IPS-20b (cell line): ENCODE measurements around the gene SNX20.

Source experiments
- H3K27ac ChIP-seq: one replicate; pipeline ENCODE4 v1.5.1; 2013; ENCODE audit warnings: low read length
- H3K27me3 ChIP-seq: 2 replicates; pipeline ENCODE4 v1.6.1; 2013; ENCODE audit warnings: mild to moderate bottlenecking, low read length, inconsistent platforms; ENCODE audit not compliant: insufficient read depth
- H3K36me3 ChIP-seq: 2 replicates; pipeline ENCODE4 v1.6.1; 2013; ENCODE audit warnings: low read depth, mild to moderate bottlenecking, inconsistent platforms, low read length, moderate library complexity; ENCODE audit not compliant: insufficient read depth
- H3K4me1 ChIP-seq: 2 replicates; pipeline ENCODE4 v1.6.1; 2013; ENCODE audit warnings: mild to moderate bottlenecking, control low read depth, inconsistent platforms, low read length, moderate library complexity; ENCODE audit not compliant: insufficient read depth
- H3K4me3 ChIP-seq: 2 replicates; pipeline ENCODE4 v1.5.1; 2013; ENCODE audit warnings: mild to moderate bottlenecking, low read length, inconsistent platforms
- H3K9ac ChIP-seq: 2 replicates; pipeline ENCODE4 v1.6.1; 2013; ENCODE audit warnings: low read depth, mild to moderate bottlenecking, inconsistent platforms, low read length, moderate library complexity
- H3K9me3 ChIP-seq: 2 replicates; pipeline ENCODE4 v1.6.1; 2013; ENCODE audit warnings: mild to moderate bottlenecking, low read depth, low read length, inconsistent platforms; ENCODE audit not compliant: insufficient read depth

The SNX20 gene, protein sequence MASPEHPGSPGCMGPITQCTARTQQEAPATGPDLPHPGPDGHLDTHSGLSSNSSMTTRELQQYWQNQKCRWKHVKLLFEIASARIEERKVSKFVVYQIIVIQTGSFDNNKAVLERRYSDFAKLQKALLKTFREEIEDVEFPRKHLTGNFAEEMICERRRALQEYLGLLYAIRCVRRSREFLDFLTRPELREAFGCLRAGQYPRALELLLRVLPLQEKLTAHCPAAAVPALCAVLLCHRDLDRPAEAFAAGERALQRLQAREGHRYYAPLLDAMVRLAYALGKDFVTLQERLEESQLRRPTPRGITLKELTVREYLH

DNA sequence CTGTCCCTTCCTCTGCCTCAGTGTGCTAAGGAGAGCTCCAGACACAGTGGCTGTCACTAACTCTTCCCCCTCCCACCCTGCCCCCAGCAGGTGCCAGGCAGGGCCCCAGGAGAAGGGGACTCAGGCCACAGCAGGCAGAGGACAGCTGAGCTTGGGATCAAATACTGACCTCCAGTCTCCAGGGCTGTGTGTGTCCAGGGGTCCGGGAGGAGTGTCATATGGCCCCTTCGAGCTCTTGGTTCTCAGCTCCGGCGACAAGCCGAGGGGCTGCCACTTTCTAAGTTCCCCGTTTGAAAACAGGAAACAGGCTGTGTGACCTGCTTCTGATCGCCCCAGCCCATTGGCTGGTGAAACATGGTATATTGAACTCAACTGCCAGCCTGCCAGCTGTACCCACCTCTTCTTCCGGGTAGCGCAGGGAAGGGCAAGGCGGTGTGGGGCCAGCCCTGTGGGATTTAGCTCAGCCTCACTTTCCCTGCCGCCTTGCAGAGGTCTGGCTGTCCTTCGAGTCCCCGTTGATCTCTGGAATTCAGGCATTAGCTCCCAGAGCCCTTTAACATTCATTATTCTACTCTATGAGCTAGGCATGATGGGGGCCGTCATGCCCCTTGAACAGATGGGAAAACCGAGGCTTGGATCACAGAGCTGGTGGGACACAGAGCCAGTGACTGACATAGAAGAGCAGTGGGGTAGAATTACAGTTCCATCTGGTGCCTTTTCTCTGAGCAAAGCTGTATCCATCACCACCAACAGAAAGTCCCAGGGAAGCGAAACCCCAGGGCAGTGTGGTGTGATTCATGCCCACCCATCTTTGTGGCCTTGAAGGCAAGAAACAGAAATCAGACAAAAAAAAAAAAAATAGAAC, at the start of gene SNX20:
Gene SNX20, minus strand, starts transcription at position 292 of the 865 bp plus-strand sequence. CDS start 3,786 bp downstream, outside the sequence.
- Histone ChIP-seq H3K27me3 (no peaks in the 10 kb centered on the region), H3K4me3 (no peak within 1 kb of the TSS), H3K27ac (no peak within 1 kb of the TSS), H3K9me3 (no peaks in the 10 kb centered on the region), H3K36me3 (no peaks in the 10 kb centered on the region), H3K4me1 (no peaks in the 10 kb centered on the region), H3K9ac (no peak within 1 kb of the TSS)

DNA sequence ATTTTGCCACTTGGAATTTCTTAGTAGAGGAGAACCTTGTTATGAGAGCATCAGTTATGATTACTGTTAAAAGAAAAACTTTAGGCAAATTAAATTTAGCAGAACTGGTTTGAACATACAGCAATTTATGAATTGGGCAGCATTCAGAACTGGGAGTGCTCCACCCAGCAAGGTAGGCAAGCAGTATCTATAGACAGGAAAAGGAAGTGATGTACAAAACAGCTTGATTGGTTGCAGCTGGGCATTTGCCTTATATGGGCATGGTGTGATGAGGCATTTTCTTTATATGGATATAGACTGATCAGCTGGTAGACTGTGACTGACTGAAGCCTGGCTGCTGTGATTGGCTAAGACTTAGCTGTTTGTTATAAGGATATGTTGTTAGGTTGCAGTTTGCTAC, 43.2 kb upstream of the SNX20 start:
- Histone ChIP-seq H3K27ac (no peak overlapping the region), H3K27me3 (no peaks in the 10 kb centered on the region), H3K4me1 (no peaks in the 10 kb centered on the region), H3K9me3 (no peaks in the 10 kb centered on the region; the same call in 1 of the 2 replicates), H3K9ac (no peak overlapping the region), H3K36me3 (no peaks in the 10 kb centered on the region), H3K4me3 (no peak overlapping the region)

DNA sequence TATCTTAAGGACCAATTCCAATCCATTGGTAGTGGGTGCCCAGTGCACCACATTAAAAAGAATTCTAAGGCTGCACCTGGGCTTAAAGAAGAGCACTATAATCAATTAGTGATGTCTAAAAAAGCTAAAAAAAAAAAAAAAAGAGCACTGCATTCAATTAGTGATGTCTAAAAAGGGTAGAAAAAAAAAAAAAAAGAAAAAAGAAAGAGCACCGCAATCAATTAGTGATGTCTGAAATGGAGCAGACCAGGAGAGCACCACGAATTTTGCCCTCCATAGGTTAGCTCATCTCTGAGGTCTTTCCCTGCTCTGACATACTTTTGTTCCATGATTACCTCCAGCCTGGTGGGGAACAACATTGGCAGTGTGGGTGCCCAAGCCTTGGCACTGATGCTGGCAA, 41.8 kb upstream of the SNX20 start:
- H3K4me3 ChIP-seq, result no peak overlapping the region
- no peaks in the 10 kb centered on the region for H3K27me3 ChIP-seq
- no peak overlapping the region for H3K9ac ChIP-seq
- no peaks in the 10 kb centered on the region for H3K4me1 ChIP-seq
- H3K9me3 ChIP-seq, result no peaks in the 10 kb centered on the region; the same call in 1 of the 2 replicates
- no peak overlapping the region for H3K27ac ChIP-seq
- H3K36me3 ChIP-seq, result no peaks in the 10 kb centered on the region

DNA sequence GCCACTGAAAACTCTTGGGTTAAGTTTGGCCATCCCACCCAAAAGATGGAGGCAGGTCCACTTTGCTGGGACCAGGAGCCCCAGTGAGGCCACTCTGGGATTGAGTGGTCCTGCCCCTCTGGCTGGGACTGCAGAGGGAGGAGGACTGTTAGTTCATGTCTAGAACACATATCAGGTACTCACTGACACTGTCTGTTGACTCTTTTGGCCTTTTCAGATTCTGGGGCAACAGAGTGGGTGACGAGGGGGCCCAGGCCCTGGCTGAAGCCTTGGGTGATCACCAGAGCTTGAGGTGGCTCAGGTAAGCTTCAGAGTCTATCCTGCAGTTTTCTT, 41.3 kb upstream of the SNX20 start:
- Histone ChIP-seq H3K27me3 (no peaks in the 10 kb centered on the region), H3K4me3 (no peak overlapping the region), H3K9ac (no peak overlapping the region), H3K36me3 (no peaks in the 10 kb centered on the region), H3K9me3 (no peaks in the 10 kb centered on the region; the same call in 1 of the 2 replicates), H3K4me1 (no peaks in the 10 kb centered on the region), H3K27ac (no peak overlapping the region)

DNA sequence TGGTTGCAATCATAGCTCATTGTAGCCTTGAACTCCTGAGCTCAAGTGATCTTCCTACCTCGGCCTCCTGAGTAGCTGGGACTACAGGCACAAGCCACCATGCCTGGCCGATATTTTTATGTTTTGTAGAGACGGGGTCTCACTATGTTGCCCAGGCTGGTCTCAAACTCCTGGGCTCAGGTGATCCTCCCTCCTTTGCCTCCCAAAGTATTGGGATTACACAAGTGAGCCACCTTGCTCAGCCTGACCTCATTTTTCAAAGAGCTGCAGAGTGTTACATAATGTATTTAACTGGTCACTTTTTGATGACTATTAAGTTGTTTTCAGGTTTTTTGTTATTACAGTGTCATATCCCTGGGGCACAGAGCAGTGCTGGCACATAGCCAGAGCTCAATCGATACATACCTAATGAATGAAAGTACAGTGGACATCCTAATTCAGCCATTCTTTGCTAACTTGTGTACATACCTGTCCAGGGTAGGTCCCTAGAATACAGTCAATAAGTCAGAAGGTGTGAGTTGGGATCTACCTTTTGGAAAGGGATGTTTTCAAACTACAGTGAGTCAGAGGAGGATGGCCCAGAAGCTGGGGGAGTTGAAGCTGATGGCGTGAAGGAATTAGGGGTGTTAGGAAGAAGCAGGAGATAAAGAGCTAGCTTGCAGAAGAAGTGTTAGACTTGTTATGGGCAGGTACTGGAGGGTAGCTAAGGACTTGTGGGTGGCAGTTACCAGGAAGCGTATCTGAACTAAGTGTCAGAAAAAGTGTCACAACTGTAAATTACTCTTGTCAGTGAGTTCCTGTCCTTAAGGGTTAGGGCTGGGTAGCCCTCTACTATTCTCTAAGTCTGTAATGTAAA, 40.7 kb upstream of the SNX20 start:
- no peak overlapping the region for H3K9ac ChIP-seq

DNA sequence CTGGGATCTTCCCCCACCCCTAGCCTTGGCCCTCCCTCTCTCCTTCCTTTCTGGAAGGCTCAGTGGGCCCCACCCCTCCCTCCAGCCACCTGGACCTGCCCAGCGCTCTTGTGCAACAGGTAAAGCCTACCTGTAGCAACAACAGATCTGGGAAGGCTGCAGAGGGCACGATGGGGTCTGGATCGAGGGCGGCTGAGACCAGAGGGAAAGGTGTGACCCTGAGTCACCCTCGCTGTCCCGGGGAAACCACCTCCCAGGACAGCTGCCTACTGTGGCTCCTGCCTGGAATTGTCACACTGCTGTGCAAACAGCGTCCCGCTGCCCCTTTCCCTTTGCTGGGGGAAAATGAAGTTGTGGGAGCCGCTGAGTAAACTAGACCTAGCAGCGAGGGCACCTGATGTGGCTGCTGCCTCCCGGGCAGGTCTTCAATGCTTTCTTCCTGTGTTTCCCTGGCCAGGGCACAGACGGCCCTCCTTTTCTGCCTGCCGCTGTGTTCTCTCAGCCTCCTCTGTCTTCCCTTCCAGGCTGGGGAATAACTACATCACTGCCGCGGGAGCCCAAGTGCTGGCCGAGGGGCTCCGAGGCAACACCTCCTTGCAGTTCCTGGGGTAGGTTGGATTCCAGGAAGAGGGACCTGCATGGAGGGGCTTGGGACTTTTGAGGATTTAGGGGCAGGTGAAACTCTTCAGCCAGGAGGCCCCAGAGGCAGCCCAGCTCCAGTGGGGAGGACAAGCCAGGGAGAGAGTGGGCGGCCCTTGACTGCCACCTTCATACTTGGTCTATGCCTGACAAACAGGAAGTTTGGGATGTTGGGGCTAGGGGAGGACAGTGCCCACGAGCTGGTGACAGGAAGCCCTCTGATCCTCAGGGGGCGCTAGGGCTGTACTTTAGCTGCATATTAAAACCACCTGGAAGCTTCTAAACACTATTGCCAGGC, 38.6 kb upstream of the SNX20 start:
- no peaks in the 10 kb centered on the region; the same call in 1 of the 2 replicates for H3K9me3 ChIP-seq
- H3K4me3 ChIP-seq, result no peak overlapping the region
- H3K4me1 ChIP-seq, result no peaks in the 10 kb centered on the region
- no peak overlapping the region for H3K9ac ChIP-seq
- no peaks in the 10 kb centered on the region for H3K36me3 ChIP-seq
- H3K27me3 ChIP-seq, result no peaks in the 10 kb centered on the region
- H3K27ac ChIP-seq, result no peak overlapping the region

More for the DNA sequence above, 40.7 kb upstream of the SNX20 start:
- no peaks in the 10 kb centered on the region for H3K4me1 ChIP-seq
- no peaks in the 10 kb centered on the region; the same call in 1 of the 2 replicates for H3K9me3 ChIP-seq
- no peaks in the 10 kb centered on the region for H3K27me3 ChIP-seq
- H3K27ac ChIP-seq, result no peak overlapping the region
- no peak overlapping the region for H3K4me3 ChIP-seq
- H3K36me3 ChIP-seq, result no peaks in the 10 kb centered on the region

DNA sequence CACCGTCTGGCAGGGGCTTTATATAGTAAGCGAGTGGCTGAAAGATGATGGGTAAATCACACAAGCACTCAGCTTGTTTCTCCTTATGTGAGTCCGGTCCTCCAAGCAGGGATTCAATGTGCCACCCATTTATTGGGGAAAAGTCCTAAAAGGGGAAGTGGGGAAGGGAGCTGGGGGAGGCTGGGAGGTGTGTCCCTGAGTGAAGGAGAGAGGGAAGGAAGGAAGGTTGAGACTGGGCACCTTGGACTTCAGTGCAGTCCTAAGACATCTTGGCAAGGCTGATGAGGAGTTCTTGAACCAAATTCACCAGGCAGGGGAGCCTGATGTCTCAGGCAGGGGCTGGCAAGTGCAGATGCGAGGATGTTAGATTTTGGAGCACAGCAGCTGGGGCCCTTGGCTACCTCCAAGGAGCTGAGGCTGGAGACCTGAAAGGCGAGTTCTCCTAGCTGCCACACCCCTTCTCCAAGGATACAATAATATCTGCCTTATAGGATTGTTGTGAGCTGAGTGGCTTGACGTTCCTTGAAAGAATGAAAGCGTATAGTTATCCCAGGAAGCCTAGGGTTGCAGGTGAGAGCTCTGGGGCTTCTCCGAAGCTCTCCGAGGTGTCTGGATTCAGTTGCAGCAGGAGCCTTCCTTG, 37.8 kb upstream of the SNX20 start:
- no peaks in the 10 kb centered on the region for H3K36me3 ChIP-seq
- no peaks in the 10 kb centered on the region for H3K9me3 ChIP-seq
- no peak overlapping the region for H3K9ac ChIP-seq
- no peaks in the 10 kb centered on the region for H3K27me3 ChIP-seq
- H3K4me3 ChIP-seq, result no peak overlapping the region
- no peak overlapping the region for H3K27ac ChIP-seq
- H3K4me1 ChIP-seq, result no peaks in the 10 kb centered on the region

DNA sequence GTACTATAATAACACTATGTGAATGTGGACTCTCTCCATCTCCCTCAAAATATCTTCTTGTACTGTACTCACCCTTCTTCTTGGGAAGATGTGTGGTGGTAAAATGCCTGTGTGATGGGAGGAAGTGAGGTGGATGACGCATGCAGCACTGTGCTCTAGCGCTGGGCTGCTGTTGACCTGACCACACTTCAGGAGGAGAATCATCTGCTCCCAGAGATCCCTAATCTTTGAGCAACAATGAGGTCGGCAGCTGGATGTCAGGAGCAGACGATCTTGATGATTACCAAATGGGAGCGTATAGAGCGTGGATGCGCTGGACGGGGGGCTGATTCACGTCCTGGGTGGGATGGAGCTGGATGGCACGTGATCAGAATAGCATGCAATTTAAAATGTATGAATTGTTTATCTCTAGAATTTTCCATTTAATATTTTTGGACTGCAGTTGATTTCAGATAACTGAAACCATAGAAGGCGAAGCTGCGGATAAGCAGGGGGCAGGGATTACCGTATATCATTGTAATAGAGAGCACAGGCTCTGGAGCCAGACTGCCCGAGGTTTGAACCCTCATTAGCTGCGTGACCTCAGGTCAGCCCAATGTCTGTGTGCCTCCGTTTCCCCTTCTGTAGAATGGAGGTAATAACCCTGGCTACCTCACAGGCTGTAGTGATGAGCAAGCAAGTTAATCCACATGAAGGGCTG, 37.1 kb upstream of the SNX20 start:
- Histone ChIP-seq H3K4me3 (no peak overlapping the region), H3K9ac (no peak overlapping the region)

DNA sequence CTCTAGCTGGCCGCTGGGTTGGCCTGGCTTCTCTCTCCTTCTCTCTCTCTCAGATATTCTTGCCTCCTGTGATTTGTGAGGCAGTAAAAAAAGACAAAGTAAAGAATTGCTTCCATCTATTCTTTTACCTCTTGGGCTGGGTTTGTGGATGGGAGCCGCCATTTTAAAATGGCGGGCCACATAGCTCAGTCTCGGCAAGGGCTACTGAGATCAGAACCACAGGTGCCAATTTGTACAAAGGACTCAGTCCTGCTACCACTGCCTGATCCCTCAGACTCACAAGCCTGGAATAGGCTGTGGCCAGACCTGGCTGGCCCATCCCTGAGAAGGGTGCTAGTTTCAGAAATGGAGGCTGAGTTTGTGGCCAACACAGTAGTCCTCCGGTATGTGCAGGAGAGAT, 36.4 kb upstream of the SNX20 start:
- Histone ChIP-seq H3K4me3 (no peak overlapping the region), H3K9me3 (no peaks in the 10 kb centered on the region), H3K27me3 (no peaks in the 10 kb centered on the region), H3K36me3 (no peaks in the 10 kb centered on the region), H3K4me1 (no peaks in the 10 kb centered on the region; the same call in 1 of the 2 replicates), H3K27ac (no peak overlapping the region), H3K9ac (no peak overlapping the region)

More for the DNA sequence above, 37.1 kb upstream of the SNX20 start:
- H3K4me1 ChIP-seq, result no peaks in the 10 kb centered on the region
- no peaks in the 10 kb centered on the region for H3K9me3 ChIP-seq
- no peaks in the 10 kb centered on the region for H3K36me3 ChIP-seq
- no peak overlapping the region for H3K27ac ChIP-seq
- no peaks in the 10 kb centered on the region for H3K27me3 ChIP-seq

DNA sequence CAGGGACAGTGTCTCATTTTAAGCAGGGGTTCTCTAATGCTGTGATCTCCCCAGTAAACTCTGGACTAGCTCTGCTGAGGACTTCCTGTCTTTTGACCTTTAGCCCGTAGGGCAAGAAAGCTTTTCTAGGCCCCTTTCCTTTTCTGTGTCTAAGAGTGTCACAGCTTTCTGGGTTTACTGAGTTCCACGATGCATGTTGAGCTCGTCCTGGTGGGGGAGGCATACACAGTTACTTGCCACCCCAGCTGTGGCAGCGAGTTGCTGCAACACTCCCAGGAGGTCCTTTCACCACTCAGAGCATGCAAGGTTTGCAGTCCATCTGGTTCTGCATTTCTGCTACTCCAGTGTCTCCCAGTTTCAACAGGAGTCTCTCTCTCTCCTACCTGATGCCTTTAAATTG, 36.0 kb upstream of the SNX20 start:
- Histone ChIP-seq H3K9me3 (no peaks in the 10 kb centered on the region), H3K4me3 (no peak overlapping the region), H3K27me3 (no peaks in the 10 kb centered on the region), H3K4me1 (no peaks in the 10 kb centered on the region; the same call in 1 of the 2 replicates), H3K9ac (no peak overlapping the region), H3K27ac (no peak overlapping the region), H3K36me3 (no peaks in the 10 kb centered on the region)
